Measurements from ENCODE around the gene GRIP2.
A peak's percentile ranks its signal among the peaks of the same experiment; 100 is the strongest.

Gene GRIP2

DNA sequence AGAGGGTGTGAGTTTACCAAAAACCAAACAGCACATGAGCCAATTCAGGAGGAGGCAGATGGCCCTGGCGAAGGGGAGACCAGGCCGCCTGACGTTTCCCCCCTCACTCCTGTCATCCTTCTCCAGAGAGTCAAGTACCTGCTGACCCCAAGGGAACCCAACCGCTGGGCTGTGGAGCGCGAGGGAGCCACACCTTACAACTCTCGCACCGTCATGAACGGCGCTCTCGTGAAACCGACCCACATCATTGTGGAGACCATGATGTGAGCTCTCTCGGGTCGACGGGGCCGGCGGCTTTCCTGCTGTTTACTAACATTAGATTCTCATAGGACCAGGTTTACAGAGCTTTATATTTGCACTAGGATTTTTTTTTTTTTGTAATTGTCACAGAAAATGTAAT, 55.4 kb downstream of the GRIP2 start:
- no peak for DNase-seq (ENCODE audit: low spot score)

DNA sequence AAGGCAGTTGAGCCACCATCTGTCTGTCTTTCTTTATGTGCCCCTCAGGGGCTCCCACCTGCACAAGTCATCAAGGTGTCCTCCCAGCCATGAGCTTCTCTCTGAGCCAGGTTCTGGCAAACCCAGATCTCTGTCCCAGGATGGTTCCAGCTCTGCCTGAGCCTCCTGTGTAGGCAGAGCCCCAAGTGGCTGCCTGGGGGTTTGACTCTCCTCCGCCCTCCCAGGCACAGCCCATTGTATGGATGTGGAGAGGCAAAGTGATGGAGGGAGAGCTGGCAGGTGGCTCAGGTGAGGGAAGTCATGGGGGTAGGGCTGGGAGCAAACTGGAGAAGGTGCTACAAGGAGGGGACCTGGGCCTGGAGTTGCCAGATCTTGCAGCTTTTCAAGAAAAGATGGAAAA, 56.9 kb downstream of the GRIP2 start:
- DNase-seq (ENCODE audit: low spot score) = no peak

DNA sequence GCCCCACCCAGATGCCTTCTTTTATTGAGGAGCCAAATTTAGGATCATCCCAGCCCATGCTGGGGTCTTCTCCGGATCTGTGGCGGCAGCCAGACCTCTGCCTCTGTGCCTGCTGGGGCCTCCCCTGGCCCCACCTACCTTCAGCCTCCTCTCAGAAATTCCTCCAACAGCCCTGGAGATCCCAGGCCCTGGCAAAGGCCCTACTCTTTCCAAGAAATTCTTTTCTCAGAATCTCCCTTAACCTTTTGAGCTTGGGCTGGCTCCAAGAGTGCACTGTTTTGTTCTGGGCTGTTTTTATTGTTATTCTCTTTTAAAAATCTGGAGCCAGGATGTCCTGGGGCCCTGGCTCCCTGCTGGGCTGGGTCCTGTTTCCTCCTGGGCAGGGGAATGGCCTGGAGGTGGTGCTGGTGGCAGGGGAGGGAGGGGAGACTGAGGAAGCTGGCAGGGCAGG, 57.8 kb downstream of the GRIP2 start:
- DNase-seq (ENCODE audit: low spot score) = no peak

DNA sequence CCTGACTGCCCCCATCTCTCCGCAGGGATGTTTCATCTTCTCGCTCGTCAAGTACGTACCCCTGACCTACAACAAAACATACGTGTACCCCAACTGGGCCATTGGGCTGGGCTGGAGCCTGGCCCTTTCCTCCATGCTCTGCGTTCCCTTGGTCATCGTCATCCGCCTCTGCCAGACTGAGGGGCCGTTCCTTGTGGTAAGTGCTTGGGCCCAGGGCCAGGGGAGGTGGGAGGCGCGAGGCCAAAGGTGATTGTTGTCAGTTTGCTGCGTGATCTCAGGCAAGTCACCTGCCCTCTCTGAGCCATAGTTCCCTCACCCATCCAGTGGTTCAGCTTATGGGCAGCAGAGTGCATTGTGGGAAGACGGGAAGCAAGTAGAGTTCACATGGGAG, 58.5 kb downstream of the GRIP2 start:
- DNase-seq (ENCODE audit: low spot score) = no peak

DNA sequence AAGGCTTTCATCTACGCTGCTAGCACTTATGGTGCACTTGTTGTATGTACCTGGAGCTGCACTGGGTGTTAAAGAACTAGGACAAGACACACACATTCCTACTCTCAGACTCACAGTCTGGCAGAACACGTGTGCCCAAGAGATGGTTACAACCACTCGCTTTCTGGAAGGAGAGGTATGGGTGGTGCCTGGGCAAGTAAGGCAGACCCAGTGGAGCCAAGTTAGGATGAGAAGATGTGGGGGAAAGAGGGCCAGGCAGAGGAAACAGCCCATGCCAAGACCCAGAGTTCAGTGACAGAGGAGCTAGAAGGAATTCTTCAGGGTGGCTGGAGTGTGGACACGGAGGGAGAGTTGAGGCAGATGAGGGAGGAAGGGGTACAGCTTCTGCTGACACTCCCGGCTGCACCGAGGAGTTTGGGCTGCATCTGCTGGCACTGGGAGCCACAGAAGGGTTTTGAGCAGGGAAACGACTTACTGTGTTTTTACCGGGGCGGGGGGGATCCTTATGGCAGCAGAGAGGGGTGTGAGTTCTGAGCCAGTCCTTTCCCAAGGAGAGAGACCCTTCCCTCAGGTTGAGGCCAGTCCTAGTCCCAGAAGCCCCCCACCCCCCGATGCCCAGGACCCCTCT, 59.0 kb downstream of the GRIP2 start:
- no peak for DNase-seq (ENCODE audit: low spot score)

DNA sequence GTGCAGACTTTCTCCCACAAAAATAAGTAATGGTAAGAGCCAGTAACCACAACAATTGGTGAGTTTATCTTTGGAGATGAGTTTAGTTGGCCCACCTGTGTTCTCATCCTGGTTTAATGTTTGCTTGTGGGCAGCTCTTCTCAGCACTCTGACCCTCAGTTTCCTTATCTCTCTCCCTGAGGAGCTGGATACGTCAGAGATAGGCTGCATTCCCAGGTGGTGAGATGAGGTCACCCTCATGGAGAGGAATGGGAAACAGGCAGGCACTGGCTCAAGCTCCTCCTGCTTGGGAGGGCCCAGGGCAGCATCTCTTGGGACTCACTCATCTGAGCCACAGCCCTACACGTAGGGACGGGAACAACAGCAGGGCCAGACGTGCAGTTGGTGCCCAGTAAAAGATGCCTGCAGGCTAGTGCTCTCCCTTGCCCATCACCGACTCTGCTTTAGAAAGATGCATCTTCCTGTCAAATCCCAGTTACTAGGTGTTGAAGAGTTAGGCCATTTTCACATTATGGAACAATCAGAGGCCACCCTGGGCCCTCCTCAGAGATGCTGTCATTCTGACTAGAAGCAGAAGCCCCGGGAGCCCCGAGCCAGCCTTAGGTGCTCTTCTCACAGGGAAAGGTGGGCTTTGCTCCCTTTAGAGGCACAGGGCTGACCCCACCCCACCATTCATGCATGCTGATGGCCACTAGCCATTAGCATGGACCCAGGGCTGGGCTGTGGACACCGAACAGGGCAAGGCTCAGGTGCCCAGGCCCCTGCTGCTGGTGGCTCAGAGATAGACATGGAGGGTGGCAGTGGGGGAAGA, 59.7 kb downstream of the GRIP2 start:
- no peak for DNase-seq (ENCODE audit: low spot score)

DNA sequence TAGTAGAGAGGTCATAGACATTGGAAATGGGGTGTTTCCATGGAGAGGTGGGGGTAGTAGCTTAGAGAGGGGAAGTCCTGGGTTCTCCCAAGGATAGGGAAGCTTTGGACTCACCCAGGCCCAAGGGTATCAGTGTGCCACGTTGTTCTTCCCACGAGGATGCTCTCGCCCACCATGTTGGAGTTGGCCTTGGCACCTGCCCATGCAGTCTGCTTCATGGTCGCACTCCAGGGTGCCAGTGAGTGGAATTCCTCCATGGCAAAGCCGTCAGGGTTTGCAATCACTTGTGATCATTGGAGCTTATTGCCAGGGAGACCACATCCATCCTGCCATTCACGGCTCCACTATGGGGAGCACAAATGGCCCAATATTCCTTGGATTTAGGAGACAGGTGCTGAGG, 60.6 kb downstream of the GRIP2 start:
- no peak for DNase-seq (ENCODE audit: low spot score)

DNA sequence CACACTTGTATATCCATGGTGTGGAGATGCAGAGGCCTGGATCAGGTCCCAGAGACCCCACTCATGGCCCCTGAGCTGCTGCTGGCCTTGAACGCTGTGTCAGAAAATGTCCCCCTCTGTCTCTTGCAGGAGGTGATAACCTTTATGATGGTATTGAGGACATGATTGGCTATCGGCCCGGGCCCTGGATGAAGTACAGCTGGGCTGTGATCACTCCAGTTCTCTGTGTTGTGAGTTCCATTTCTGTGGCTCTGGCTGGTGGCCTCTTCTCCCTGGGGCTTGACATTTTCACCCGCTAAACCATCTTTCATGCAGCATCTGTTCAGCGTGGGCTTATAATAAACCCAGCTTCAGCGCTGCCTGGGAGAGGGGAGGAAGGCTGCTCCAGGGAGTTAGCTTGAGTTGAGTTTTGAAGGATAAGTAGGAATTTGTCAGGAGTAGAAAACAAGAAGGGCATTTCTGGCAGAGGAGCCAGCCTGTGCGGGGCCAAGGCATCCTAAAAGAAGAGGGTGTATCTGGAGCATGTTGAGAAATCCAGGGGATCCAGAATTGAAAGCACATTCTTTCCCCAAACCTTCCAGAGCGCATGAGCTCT, 61.1 kb downstream of the GRIP2 start:
- DNase-seq (ENCODE audit: low spot score) = no peak

DNA sequence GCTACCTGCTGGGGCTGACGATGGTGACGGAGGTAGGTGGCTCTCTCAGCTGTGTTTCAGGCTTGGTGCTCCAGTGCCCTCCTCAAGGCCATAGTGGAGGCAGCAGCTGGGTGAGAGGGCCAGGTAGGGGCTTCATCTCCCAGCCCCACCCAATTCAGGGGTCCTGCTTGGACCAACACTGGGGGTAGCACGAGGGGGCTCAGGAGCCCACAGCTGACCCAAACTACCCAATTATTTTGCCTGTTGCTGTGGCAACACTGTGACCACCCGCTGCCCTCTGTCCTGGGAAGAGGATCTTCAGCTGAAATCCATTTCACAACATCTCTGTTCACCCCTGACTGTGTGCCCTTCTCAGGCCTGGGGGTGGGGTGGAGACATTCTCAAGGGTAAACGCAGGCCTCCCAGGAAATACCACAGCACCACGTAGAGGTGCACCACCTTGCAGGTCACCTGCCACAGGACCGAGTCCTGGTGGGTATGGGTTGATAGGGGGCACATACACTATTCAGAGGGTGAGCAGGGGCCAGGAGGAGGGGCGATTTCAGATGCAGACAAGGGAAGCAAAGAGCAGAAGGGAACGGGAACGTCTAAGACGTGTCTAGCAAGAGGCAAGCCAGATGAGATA, 62.7 kb downstream of the GRIP2 start:
- DNase-seq (ENCODE audit: low spot score) = no peak

DNA sequence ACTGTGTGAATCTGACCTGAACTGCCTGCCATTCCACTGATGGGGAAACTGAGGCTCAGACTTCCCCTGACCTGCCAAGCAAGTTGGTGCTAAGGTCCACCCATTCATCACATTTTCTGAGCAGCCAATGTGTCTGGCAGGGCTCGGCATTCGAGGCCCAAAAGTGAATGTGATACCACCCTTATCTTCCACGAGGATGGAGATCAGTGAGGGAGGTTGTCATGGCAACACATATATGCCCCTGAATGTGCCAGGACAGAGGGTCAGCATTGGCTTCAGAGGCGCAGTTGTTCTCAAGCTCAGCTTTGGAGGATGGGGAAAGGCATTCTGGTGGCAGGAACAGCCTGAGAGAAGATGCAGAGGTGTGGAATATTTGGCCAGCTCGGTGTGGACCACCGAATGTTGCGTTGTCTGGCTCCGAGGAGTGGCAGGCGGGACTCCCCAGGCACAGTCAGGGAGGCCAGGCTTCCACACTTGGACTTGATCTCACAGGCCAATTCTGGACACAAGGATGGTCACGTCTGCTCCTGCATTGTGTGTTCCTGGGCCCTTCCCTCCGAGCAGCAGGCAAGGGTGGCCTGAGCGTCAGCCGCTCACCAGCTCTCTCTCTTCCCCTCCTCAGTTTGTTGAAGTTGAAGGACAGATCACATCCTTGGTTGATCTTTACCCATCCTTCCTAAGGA, 63.4 kb downstream of the GRIP2 start:
- no peak for DNase-seq (ENCODE audit: low spot score)

DNA sequence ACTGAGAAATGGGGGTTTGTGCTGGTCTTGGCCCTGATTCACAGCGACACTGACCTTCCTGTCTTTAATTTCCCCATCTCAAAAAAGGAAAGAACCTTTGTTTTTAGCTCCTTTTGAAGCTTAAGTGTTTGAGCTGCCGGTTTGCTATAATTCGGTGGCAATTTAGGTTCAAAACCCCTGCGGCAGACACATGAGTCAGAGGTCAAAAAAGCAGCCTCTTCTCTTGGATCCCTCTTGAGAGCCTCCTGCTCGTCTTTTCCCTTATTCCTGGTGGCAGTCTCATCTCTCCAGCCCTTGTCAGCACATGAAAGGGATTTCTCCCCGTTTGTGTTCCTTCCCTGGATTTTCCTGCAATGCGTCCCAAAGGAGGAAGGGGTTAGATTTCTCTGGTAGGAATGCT, 64.5 kb downstream of the GRIP2 start:
- DNase-seq (ENCODE audit: low spot score) = no peak

DNA sequence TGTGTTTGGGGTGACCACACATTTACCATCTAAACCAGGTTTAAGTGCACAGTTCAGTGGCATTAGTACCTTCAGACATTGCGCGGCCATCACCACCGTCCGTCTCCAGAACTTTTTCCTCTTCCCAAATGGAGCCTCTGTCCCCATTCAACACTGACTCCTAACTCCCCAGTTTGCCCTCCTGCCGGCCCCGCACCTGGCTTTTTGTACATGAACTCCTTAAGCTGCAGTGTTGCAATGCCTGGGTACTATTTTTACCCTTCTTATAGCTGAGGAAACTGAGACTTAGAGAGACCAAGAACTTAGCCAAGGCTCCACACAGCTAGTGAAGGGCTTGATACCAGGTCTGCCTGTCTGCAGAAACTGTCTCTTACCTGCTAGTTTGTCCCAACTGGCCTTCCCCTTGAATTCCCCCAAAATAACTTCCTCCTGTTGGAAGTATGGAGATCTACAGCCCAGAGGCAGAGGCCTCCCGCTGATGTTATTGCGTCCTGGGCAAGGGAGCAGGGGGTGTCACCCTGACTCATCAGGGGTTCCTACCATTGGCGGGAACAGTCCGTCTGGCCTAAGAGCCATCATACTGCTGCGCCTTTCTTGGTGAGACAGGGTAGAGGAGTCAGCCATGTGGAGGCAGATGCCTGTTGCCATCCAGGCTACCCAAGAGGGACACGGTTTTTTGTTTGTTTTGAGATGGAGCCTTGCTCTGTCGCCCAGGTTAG, 65.6 kb downstream of the GRIP2 start:
- DNase-seq (ENCODE audit: low spot score) = no peak

DNA sequence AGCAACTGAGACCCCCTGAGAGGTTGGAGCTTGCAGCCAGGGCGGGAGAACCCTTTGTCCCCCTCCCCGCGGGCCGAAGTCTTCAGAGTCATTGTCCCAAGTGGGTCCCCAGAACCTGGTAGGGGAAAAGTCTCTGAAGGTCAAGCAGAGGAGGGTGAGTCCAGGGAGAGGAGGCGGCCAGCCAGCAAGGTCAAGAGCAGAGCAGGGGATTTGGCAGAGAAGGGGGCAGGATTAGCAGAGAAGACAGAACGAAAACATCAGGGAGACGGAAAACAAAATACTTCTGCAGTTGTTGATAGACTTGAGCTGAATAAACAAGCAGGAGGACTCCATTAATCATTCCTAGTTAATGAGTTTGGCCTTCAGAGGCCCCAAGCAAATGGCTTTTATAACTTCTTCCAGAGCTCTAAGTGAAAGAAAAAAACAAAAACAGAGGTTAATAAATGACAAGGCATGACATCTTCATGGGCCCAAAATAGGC, 66.7 kb downstream of the GRIP2 start:
- DNase-seq (ENCODE audit: low spot score) = no peak

DNA sequence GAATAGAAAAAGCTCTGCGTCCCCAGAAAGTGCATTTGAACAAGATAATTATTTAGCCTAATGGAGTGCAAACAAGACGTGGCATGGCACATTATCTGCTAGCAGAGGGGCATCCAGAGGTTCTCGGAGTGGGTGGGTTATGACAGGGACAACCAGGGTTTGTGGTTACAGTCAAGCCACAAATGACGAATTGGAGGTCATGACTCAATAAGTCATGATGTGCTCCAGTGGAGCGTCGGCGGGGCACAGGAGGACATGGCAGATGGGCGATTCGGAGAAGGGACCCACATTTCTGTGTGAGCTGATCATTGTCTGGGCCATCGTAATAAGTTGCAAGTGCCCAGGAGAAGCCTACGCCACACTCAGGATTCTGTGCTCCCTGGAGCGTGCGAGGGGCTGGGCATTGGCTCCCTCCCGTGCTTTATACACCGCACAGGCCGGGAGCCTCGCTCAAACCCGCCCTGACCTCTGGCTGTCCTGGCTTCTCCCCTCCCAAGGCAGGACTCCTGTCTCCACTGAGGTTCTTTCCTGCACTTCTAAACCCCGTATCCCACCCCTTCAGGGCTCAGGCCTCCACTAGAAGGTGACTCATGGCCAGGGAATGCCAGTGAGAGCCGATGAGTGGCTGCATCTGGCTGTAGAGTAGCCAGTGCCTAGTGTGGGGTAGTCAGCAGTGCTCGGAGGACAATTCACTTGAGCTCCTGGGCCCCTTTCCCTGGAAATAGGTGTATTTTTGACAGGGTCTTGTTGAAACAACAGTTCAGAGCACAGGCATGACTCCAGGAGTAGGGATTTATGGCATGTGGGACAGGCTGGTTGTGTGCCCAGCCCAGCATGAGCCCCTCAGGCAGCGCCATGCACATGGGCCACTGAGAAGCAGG, 67.4 kb downstream of the GRIP2 start:
- peak; percentile 91 for DNase-seq (ENCODE audit: low spot score)

DNA sequence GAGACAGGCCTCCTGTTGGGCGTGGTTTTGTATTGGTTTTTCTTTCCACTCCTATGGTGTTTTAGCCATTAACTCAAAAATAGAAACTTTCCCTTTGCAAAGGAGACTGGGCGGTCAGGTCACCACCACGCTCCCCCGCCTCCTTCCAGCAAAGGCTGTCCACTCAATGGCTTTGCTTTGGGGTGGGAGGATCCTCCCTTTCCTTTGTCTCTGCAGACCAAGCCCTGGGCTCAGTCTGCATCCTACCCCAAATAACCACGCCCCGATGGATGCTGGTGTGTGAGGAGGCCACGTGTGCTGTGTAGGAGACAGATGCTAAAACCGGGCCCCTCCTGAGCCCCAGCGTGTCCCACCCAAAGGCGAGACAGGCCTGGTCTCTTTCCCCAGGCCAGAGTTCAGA, 68.5 kb downstream of the GRIP2 start:
- DNase-seq (ENCODE audit: low spot score) = no peak

DNA sequence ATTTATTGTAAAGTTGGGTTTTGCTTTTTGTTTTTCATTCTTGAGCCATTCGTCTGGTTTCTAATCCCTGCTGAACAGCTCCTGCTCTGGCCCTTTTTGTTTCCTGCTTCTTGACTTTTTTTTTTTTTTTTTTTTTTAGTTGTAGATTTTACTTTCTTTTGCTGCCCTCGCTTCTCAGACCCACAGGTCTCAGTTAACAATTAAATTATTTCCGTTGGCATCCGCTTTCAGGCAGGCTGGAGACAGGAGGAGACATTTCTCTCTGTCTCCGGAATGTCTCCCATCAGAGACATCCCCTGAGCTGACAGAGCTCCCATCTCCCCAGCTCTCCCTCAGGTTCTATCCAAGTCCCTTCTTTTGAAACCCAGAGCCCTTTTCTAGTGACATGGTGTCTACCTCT, 69.1 kb downstream of the GRIP2 start:
- DNase-seq (ENCODE audit: low spot score) = no peak

DNA sequence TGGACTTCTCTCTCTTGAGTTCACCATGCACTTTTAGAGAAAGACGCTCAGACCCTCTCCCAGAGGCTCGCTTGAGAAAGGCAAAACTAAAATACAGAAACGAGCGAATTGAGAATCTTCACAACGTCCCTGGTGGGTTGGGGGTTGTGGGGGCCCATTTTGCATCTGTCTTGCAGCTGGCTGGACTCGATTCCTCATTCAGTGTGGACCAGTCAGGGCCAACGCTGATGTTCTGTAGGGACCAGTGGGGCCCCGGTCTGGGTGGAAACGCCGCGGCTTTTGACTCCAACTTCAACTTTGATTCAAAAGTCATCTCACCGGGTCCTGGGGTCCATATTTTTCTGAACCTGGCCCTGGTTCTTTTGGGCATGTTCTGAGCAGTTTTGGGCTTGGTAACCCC, 69.7 kb downstream of the GRIP2 start:
- no peak for DNase-seq (ENCODE audit: low spot score)

DNA sequence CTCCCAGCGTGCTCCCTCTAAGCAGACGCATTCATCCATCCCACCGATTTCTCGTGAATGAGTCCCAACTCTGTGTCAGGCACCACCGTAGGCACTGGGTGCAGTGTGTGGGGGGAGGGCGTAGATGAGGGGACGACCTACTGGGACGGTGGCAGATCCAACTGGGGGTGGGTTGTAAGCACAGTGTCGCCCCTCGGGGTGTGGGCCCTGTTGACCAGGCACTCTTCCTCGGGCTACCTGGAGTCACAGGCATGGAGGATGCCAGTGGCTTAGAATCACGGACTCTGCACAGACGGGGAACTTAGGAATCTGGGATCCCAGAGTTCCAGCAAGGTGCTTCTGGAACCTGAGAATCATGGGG, 71.5 kb downstream of the GRIP2 start:
- no peak for DNase-seq (ENCODE audit: low spot score)

DNA sequence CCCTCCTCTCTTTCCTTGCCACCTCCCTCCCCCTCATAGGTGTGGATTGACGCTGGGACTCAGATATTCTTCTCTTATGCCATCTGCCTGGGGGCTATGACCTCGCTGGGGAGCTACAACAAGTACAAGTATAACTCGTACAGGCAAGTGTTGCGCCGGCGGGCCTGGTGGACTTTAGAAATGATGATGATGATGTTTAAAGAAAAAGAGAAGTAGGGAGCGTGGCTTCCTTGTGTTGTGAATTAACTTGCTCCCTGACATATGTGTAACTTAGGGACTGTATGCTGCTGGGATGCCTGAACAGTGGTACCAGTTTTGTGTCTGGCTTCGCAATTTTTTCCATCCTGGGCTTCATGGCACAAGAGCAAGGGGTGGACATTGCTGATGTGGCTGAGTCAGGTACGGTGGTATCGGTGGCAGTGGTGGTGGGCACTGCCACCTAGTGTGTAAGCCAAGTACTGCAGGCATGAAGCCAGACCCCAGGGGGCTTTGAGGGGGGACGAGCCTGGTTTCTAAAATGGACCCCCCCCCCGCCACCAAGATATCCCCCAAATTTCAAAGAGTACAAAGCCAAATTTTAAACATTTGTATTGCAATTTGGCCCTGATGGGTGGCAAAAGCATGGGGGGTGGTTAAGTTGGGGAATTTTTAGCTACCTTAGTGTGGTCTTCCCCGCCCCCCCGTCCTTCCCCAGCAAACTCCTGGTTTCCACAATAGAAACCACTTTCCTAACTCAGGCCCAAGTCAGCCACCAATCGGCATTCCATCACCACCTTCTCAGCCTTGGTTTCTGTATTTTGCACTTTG, 72.1 kb downstream of the GRIP2 start:
- peak; percentile 77 for DNase-seq (ENCODE audit: low spot score)

All from AG08396 (cell line).